GM19240 (cell line): ENCODE measurements around the gene GGA1.

Experiments
- DNase-seq: peaks from one replicate; pipeline ENCODE4 v3.0.0; 2011; ENCODE audit warnings: low spot score; ENCODE audit not compliant: insufficient read length

GGA1 gene

DNA sequence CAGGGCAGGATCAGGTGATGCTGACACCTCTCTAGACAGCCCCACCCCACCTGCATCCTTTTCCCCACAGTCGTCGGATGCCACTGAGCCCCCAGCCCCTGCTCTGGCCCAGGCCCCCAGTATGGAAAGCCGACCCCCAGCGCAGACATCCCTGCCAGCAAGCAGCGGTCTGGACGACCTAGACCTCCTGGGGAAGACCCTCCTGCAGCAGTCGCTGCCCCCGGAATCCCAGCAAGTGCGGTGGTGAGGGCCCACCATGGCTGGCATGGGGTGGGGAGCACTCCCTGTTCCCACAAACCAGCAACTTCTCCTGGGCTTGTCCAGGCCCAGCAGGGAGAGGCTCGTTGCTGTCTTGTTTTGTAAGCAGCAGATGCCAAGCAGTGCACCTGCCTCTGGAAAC, 21.3 kb downstream of the GGA1 start:
- no peak for DNase-seq

DNA sequence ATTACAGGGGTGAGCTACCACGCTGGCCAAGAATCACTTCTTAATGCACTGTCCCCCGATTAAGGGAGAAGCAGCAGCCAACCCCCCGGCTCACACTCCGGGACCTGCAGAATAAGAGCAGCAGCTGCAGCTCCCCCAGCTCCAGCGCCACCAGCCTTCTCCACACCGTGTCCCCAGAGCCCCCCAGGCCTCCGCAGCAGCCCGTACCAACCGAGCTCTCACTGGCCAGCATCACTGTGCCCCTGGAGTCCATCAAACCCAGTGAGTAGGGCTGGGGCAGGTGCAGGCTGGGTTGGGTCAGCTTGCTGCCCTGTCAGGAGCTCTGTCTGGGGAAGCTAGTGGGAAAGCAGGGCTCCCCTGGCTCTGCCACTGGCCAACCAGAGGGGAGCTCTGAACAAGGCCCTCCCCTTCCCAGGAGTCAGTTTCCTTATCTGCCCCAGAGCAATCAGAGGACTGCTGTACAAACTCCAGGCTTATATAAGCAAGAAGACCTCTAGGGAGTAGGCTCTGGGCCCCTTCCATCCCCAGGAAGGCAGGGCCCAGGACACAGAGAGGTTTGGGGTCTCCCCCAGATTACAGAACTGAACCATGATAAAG, 22.3 kb downstream of the GGA1 start:
- DNase-seq = no peak

DNA sequence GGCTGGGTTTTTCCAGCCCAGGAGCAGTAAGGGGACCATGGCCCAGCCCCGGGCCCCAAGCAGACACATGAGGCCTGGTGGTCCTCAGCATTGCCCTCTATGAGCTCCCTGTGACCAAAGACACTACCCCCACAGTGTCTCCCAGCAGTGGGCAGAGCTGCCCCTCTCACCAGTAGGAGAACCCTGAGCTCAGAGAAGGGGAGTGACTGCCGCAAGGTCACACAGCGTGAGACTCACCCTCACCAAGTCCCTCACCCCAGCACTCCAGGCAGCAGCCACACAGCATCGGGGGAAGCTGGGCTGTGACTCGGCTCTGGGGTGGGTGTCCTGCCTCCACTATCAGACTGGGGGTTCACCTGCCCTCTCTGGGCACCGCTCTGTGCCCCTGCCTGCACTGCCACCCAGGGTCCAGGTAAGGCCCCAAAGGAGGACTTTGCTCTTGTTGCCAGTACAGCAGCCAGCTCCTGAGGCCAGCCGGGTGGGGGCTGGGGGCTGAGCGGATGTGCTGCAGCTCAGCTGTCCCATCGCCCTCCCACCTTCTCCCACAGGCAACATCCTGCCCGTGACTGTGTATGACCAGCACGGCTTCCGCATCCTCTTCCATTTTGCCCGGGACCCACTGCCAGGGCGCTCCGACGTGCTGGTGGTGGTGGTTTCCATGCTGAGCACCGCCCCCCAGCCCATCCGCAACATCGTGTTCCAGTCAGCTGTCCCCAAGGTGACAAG, 23.0 kb downstream of the GGA1 start:
- DNase-seq = no peak

DNA sequence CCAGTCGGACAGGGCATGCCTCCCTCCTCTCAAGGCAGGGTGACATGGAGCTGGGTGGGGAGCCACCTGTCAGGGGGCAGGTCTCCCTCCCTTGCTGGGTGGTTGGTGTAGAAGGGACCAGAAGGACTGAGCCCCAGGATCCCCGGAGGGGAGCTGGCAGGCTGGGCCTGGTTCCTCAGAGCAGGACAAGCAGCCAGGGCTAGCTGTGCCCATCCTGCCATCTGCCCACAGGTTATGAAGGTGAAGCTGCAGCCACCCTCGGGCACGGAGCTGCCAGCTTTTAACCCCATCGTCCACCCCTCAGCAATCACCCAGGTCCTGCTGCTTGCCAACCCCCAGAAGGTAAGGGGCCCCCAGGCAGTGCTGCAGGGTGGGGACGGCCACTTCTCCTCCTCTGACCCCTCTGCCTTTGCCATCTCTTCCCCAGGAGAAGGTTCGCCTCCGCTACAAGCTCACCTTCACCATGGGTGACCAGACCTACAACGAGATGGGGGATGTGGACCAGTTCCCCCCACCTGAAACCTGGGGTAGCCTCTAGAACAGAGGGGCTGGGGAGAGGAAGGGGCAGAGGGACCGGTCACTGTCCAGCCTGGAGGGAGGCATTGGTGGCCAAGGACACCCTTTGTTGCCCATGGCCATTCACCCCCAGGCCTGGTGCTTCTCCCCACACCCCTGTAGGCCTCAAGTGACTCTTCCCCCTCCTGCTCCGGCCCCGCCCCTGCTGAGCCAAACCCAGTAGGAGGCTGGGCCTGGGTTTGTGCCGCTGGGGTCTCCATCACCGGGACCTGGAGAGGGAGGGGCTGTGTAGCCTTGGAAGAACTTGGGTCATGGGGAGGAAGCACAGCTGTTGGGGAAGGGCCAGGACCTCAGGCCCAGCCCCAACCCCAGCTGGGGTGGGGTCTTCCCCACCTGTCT, 23.8 kb downstream of the GGA1 start:
- DNase-seq = no peak

DNA sequence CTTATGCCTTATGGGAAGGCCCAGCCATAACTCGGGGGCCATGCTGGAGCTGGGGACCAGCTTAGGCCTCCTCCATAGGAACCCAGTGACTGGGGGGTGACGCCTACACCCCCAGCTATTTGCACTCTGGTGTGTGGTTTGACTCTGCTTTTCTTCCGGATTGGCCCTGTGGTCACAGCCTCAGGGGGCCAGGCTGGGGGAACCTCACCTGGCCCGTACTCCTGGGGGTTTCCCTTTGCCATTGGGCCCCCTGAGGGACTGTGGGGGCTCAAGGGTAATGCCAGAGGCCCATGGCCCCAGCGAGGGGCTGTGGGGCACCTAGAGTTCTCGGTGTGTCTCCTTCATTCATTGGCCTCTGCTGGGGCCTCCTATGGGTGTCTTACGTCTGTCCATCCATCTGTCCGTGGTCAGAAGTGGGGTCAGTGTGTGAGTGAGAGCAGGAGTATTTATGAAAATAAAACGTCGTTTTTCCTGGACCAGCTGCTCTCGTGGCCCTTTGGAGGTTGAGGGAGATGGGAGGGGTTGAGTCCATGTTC, 24.5 kb downstream of the GGA1 start:
- peak; percentile 69 for DNase-seq

DNA sequence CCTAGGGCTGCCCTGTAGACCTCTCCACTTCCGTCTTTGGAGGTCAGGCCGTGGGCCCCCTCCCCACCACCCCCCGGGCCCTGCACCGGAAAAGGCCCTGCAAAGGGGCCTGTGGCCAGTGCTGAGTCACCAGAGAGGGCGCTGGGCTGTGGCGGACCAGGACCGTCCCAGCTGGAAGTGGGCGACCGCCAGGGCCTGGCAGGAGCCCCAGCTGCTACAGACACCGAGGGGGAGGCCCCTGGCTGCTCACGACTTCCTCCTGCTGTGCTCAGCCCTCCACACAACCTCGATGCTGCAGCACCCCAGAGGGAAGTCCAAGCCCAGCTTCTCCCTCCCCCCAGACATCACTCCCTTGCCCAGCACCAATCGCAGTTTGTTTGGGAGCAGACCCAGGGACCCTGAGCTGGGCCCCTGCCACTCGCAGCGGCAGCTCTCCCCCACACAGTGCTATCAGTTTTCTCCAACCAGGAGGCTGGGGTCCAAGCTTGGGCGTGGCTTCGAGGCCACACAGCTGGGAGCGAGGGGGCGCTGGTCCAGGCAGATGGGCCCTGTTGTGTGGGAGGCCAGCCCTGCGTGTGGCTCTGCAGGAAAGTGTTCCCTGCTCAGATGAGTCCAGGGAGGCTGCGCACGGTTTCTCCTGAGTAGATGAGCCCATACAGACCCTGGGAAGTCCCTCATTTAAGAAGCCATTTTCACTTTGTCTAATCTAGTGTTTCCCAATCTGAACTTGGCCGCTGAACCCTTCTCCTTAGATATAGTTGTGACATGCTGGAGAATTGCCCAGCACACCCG, 25.2 kb downstream of the GGA1 start:
- DNase-seq = peak; percentile 80

DNA sequence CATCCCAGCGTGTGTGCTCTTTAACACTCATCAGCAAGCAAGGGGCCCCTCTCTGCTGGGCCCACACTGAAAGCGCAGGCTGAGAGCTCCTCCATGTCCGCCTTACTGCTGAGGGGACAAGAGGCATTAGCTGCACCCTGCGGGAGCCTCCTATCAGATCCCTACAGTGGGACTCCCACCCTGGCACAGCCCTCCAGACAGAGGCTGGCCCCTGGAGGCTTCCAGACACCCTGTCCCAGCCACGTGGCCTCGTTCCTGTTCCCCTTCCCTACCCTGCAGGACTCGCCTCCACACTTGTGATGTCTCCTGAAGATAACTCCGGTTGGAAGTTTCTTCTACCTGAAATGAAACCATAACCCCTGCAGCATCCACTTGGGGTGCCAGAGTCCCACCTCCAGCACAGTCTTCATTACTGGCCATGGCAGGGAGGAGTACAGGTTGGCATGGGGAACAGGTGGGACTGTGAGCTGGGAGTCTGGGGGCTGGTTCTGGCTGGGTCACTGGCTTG, 25.8 kb downstream of the GGA1 start:
- DNase-seq = no peak

DNA sequence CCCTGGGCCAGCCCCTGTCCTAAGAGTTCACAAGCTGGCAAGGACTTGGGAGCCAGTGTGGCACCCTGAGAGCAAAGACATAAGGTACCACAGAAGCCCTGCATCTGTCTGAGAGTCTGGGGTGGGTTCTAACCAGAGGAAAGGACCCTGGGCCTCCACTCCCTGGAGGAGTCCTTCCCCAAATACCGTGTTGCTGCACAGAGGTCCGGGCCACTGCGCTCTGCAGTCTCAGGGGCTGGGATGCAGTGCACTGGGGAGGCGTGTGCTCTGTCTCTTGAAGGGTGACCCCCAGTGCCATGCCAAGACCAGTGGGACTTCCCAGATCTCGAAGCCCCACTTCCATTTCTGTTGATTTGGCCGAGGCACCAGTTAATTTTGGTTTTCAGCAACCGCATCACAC, 26.5 kb downstream of the GGA1 start:
- DNase-seq = no peak

DNA sequence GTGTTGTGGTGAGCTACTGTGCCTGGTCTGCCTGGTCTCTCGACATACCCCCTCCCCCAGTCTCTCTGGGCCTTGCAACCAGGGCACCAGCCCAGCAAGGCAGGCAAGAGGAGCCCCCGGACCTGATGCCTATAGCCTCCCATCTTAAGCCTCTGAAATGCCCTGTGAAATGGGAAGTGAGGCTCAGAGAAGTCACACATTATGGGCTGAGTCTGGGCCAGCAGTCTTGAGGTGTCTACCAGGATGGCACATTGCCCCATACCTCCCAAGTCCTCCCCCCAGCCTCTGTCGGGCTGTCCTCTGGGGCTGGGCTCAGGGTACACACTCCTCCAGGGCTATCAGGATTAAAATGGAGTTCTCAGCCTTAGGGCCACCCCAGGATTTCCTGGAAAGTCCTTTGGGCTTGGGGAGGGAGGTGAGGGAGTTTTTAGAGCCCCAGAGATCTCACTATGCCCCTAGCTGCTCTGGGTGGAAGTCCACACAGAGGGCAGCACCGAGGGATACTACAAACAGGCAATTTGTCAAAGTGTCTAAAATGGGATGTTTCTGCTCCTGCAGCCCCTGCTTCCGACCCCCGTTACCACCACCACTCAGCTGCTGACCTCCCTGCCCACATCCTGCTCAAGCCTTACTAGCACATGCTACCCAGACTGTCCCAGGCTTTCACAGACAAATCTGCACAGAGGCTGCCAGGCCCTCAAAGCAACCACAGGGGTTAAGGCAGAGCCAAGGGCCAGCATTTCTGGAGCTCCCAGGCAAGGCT, 27.7 kb downstream of the GGA1 start:
- DNase-seq = no peak

DNA sequence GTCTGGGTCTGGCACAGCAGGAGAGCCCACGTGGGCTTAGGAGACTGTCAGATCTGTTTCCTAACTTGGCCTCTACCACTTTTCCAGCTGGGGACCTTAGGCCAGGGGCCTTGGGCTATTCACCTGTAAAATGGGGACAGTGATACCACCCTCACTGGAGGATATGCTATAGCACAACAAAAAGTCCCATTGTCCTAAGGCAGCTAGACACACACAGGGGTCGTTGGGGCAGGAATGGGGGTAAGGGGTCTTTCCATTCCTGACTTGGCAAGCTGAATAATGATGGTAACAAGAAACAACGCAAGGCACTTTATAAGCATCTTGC, 28.3 kb downstream of the GGA1 start:
- DNase-seq = no peak

DNA sequence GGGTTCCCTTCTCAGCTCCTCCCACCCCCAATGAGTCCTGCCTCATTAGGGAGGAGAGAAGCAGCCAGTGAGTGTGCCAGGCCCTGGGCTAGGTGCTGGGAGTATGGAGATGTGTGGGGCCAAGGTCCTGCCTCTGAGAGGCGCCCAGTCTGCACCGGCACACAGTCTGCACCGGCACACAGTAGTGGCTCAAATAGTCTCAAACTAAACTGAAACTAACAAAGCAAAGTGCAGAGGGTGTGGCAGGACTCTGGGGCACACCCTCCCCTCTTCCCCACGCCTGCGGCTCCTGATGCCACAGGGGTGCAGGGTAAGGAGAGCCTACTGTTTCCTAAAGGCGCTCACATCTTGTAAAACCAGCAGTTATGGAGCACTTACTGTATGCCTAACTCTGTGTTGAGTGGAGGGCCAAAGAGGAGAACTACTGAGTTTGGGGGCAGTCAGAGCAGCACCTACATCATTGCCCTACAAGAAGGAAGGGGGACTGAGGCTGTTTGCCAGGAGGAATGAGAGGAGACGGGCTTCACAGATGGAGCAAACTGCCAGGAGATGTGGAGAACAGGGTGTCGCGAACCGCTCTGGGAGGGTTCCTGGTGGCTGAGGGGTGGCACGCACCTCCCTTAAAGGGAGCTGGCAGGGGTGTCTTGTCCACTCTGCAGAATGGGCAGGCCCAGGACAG, 29.9 kb downstream of the GGA1 start:
- no peak for DNase-seq

DNA sequence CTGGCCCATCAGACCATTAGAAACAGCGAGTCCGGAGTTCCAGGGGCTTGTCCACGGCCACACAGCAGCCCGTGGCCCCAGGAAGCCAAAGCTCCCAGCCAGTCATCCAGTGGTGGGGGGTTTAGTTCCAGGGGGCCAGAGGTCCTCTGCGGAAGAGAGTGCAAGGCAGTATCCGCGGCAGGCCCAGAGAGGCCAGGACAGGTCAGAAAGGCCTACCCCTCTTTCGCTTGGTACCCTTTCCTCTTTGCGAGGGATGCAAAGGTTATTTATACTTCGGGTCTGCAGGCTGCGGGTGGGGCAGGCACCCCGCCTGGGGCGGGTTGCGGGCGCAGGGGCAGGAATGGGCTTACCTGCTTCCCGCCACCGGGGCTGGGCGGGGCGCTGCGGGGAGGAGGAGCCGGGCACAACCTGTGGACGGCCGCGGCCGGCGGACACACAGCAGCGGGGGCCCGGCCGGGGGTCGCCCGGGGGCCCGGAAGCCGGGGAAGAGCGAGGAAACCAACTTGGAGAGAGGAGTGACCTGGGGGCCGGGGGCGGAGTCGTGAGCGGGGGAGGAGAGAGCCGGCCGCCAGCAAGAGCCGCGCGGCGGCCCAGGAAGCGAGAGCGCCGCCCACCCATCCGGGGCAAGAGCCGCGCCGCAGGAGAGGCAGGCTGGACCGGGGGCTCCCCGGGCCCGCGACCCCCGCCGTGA, 30.6 kb downstream of the GGA1 start, which contains the start of gene SH3BP1:
Gene SH3BP1, plus strand, starts transcription at position 600 of the 691 bp plus-strand sequence. CDS start 119 bp downstream, outside the sequence.
- DNase-seq = no peak

DNA sequence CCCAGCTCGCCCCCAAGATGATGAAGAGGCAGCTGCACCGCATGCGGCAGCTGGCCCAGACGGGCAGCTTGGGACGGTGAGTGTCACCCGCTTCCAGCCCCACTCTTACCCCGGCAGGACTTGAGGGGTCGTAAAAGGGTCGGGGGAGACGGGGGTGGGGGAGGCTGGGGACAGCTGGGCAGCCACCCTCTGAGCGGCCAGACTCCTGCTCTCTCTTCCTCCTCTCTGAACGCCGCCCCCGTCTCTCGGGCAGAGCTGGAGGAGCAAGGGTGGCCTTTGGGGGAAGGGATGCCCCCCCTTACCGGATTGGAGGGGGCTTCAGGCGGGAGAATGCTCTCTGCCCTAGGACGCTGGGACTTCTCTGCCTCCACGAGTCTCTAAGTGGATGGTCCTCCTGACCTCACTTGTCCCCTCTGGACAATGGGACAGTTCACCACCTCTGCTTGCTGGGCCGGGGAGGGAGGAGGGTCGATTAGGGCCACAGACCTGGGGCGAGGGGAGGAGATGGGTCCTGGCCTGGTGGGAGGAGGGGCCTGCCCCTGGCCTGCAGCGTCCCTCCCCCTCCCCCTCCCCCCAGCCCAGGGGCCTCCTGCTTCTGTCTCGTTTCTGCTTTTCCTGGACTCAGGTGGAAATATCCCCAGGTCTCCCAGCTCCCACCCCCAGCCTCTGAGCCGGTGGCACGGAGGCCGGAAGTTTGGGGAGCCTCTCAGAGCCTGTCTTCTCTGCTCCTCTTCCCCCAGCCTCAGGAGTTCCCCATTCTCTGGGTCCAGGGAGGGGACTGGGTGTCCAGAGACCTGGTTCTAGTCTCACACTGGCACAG, 31.3 kb downstream of the GGA1 start:
- peak; percentile 47 for DNase-seq

DNA sequence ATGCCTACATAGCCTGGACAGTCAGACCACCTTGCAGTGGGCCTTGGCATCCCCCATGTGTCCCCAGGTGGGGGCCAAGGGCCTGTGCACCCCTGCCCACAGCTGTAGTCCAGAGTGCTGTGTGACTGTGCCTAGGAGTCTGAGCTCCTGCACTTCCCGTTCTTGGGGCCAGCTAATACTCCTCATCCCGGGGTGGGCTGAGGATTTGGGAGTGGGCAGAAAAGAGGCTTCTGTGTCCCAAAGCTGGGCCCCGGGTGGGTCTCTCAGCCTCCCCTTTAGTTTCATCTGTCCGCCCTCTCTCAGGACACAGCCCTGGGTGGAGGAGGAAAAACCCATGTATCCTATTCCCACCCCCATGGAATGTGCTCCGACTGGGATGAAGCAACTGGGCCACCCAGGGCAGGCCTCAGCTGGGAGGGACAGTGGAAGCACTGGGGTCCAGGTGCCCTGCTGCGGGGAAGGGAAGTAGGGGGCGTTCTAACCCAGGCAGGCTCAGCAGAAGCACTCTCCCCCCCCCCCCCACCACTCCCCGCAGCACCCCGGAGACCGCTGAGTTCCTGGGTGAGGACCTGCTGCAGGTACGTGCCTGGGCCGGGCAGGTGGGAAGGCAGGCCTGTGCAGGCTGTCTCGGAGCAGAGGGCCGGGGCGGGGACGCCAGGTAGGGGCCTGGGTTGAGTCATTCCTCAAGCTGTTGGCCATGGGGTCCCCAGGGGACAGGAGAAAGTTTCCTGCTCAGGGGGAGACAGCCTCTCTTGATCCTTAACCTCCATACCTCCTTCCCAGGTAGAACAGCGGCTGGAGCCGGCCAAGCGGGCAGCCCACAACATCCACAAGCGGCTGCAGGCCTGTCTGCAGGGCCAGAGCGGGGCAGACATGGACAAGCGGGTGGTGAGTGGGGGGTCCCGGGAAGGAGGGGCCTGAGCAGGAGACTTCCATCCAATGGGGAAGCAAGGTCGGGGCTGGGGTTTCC, 32.2 kb downstream of the GGA1 start:
- no peak for DNase-seq

DNA sequence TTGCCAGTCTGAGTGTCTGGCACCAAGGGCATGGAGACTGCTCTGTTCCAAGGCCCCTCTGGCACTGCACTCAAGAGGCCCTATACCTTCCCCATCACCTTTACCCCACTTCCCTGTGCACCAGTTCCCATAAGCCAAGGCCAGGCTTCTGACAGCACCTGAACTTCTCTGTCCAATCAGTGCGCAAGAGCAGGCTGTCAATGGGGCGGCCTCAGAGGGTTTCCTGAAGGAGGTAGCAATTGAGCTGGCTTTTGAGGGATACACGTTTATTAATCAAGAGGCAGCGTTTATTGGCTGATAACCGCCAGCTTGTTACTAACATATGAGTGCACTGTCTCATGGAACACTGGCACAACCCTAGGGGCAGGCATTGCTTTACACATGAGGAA, 32.9 kb downstream of the GGA1 start:
- no peak for DNase-seq

DNA sequence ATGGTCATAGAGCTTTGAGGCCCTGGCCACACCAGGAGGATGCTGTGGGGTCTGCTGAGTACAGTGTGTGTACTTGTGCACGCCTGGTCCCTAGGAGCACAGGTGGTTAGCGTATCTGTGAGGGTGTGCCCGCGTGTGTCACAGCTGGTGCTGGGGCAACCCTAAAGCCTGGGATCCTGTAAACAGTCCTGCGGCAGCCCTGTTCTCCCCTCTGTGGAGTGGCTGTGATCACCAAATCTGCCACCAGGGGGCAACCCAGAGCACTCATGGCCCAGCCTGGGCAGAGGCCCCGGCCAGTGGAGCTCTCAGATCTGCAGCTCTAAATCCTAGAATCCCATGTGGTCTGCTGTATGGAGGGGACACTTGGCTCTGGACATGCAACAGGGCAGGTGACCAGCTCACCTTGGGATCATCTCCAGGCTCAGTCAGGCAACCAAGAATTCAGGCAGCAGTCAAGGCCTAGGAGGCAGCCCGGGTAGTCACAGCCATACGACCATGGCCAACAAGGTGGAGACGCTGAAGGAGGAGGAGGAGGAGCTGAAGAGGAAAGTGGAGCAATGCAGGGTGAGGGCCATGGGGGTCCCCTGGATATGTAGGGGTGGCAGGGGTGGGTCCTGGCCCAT, 34.7 kb downstream of the GGA1 start:
- DNase-seq = peak; percentile 84

DNA sequence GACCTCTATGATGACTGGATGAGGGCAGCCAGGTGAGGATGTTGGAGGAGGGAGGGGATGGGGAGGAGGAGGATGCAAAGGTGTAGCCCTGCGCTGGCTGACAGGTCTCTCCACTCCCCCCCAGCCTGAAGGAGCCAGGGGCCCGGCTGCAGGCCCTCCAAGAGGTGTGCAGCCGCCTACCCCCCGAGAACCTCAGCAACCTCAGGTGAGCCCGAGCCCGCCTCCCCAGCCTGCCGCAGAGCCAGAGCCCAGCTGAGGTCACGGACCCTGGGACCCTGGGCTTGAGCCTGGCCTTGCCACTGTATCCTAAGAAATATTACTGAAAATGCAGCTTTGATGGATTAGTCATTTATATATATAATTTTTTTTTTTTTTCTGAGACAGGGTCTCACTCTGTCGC, 38.7 kb downstream of the GGA1 start:
- no peak for DNase-seq
